Fibroblast of gingiva (primary cell): Measurements from ENCODE around the gene WBP11.
"Not testable (repeated sequence)": the region's sequence is repeated elsewhere in the genome, so short reads cannot be mapped to it uniquely, and the experiment has no call there.

ENCODE experiments used
- DNase-seq: peaks from one replicate; pipeline ENCODE4 v3.0.0-alpha.2; 2011; ENCODE audit warnings: low read depth

WBP11 gene

GRCh38 chr12:14772946-14773345 lies 30.3 kb downstream of the WBP11 start:
- no peak for DNase-seq

- DNase-seq, result no peak
These were observed 31.6 kb downstream of the WBP11 start for GRCh38 chr12:14771651-14772137.

GRCh38 chr12:14770496-14771461 lies 32.5 kb downstream of the WBP11 start:
- DNase-seq, result peak; percentile 93

GRCh38 chr12:14769969-14770495 lies 33.2 kb downstream of the WBP11 start:
- DNase-seq, result peak; percentile 76

- peak; percentile 7 for DNase-seq
These were observed 33.8 kb downstream of the WBP11 start for GRCh38 chr12:14769466-14769968.

- peak; percentile 21 for DNase-seq
These were observed 34.4 kb downstream of the WBP11 start for GRCh38 chr12:14768823-14769405.

- DNase-seq, result no peak
These were observed 35.7 kb downstream of the WBP11 start for GRCh38 chr12:14767617-14768016.

- no peak for DNase-seq
These were observed 36.5 kb downstream of the WBP11 start for GRCh38 chr12:14766649-14767215.

GRCh38 chr12:14766020-14766419 lies 37.3 kb downstream of the WBP11 start:
- not testable (repeated sequence) for DNase-seq

- no peak for DNase-seq
These were observed 37.9 kb downstream of the WBP11 start for GRCh38 chr12:14765398-14765797.

GRCh38 chr12:14759711-14760280 lies 43.5 kb downstream of the WBP11 start:
- DNase-seq, result not testable (repeated sequence)

GRCh38 chr12:14756334-14757143 lies 46.7 kb downstream of the WBP11 start:
- DNase-seq, result no peak

- DNase-seq, result no peak
These were observed 51.3 kb downstream of the WBP11 start for GRCh38 chr12:14751986-14752385.

GRCh38 chr12:14743061-14743460 lies 60.2 kb downstream of the WBP11 start:
- no peak for DNase-seq

- DNase-seq, result no peak
These were observed 61.3 kb downstream of the WBP11 start for GRCh38 chr12:14741942-14742341.

GRCh38 chr12:14741153-14741552 lies 62.1 kb downstream of the WBP11 start:
- DNase-seq, result no peak

GRCh38 chr12:14736441-14736840 lies 66.8 kb downstream of the WBP11 start:
- DNase-seq, result not testable (repeated sequence)
